ENCODE measurements around the gene NBEAL1.
"Not testable (repeated sequence)": the region's sequence is repeated elsewhere in the genome, so short reads cannot be mapped to it uniquely, and the experiment has no call there.

NBEAL1 gene

GRCh38 chr2:203040966-203041521 lies 26.4 kb downstream of the NBEAL1 start:
- no peak for DNase-seq

- no peak for DNase-seq
Observed at GRCh38 chr2:203042178-203042577, 27.5 kb downstream of the NBEAL1 start.

- no peak for DNase-seq
Observed at GRCh38 chr2:203043226-203043625, 28.6 kb downstream of the NBEAL1 start.

- DNase-seq = no peak
Observed at GRCh38 chr2:203045867-203046266, 31.2 kb downstream of the NBEAL1 start.

- DNase-seq = no peak
Observed at GRCh38 chr2:203052539-203052938, 37.9 kb downstream of the NBEAL1 start.

- DNase-seq = no peak
Observed at GRCh38 chr2:203059567-203060240, 45.0 kb downstream of the NBEAL1 start.

GRCh38 chr2:203061346-203061745 lies 46.7 kb downstream of the NBEAL1 start:
- no peak for DNase-seq

GRCh38 chr2:203062126-203062525 lies 47.5 kb downstream of the NBEAL1 start:
- no peak for DNase-seq

GRCh38 chr2:203066519-203067091 lies 51.9 kb downstream of the NBEAL1 start:
- DNase-seq = not testable (repeated sequence)

GRCh38 chr2:203070701-203071100 lies 56.0 kb downstream of the NBEAL1 start:
- no peak for DNase-seq

GRCh38 chr2:203071148-203071547 lies 56.5 kb downstream of the NBEAL1 start:
- no peak for DNase-seq

- DNase-seq = no peak
Observed at GRCh38 chr2:203072371-203072770, 57.7 kb downstream of the NBEAL1 start.

GRCh38 chr2:203077451-203077850 lies 62.8 kb downstream of the NBEAL1 start:
- no peak for DNase-seq

- DNase-seq = no peak
Observed at GRCh38 chr2:203080447-203081045, 65.9 kb downstream of the NBEAL1 start.

GRCh38 chr2:203083328-203083727 lies 68.7 kb downstream of the NBEAL1 start:
- DNase-seq = no peak

GRCh38 chr2:203086381-203086780 lies 71.7 kb downstream of the NBEAL1 start:
- DNase-seq = not testable (repeated sequence)

GRCh38 chr2:203090721-203091120 lies 76.0 kb downstream of the NBEAL1 start:
- DNase-seq = not testable (repeated sequence)

GRCh38 chr2:203097735-203098134 lies 83.1 kb downstream of the NBEAL1 start:
- no peak for DNase-seq

GRCh38 chr2:203102357-203102756 lies 87.7 kb downstream of the NBEAL1 start:
- DNase-seq = not testable (repeated sequence)

- no peak for DNase-seq
Observed at GRCh38 chr2:203104273-203104672, 89.6 kb downstream of the NBEAL1 start.

- no peak for DNase-seq
Observed at GRCh38 chr2:203105996-203106395, 91.3 kb downstream of the NBEAL1 start.

- not testable (repeated sequence) for DNase-seq
Observed at GRCh38 chr2:203110496-203110895, 95.8 kb downstream of the NBEAL1 start.

GRCh38 chr2:203112342-203112741 lies 97.7 kb downstream of the NBEAL1 start:
- no peak for DNase-seq

- not testable (repeated sequence) for DNase-seq
Observed at GRCh38 chr2:203115201-203115700, 100.6 kb downstream of the NBEAL1 start.

Data from activated CD4-positive, alpha-beta T cell treated with anti-CD3 and anti-CD28 coated beads, Interleukin-2, amount 50 U/mL, for 1 hour (primary cell).